B cell (primary cell): ENCODE results near the gene QSOX1. TPM values are rescaled to one million over a fixed set of nuclear protein-coding genes. Genes with fewer than 3 reads are reported as not detected.
A peak's percentile ranks its signal among the peaks of the same experiment; 100 is the strongest.

Source experiments
- ATAC-seq: fragments of 200-7000 bp; cut with Tn5 transposase; one replicate; pipeline ENCODE4 v1.10.0; 2021; ENCODE audit warnings: low read depth, mild to moderate bottlenecking, moderate number of reproducible peaks, moderate library complexity
- CTCF ChIA-PET: fragments of 350-600 bp; sonication (Branson Sonifier 250); formaldehyde crosslinking; loops from one replicate; lab custom pipeline; 2021; ENCODE audit warnings: antibody characterized with exemption, inconsistent platforms; lab: Charles Lee
- POLR2A ChIA-PET: fragments of 350-600 bp; sonication (Branson Sonifier 250); formaldehyde crosslinking; loops from one replicate; lab custom pipeline; 2021; ENCODE audit warnings: antibody characterized with exemption; lab: Charles Lee
- DNase-seq: peaks from one replicate; pipeline ENCODE4 v3.0.0; 2013
- H2AFZ ChIP-seq: 2 replicates; pipeline ENCODE4 v1.6.1; 2012; ENCODE audit warnings: mild to moderate bottlenecking, low read depth, low read length; ENCODE audit not compliant: insufficient read depth, poor library complexity, severe bottlenecking
- H3K27ac ChIP-seq, 2 donors: 1 replicate in 1 of 2; 2 replicates in 1 of 2; pipeline ENCODE4 v1.5.1; 2012 to 2013; ENCODE audit warnings: low read length in 2 of 2, mild to moderate bottlenecking in 2 of 2, moderate library complexity in 1 of 2
- H3K27me3 ChIP-seq, 4 experiments: fragments of 200-600 bp in 1 of 4; sonication (generic) in 1 of 4; replicated peaks in 1 of 4; 1 replicate in 2 of 4; 2 replicates in 2 of 4; pipeline versions ENCODE4 v1.6.1 to v1.7.0; 2013 to 2016; ENCODE audit warnings: low read length in 3 of 4, mild to moderate bottlenecking in 2 of 4, mixed read lengths in 1 of 4, moderate library complexity in 1 of 4; ENCODE audit not compliant: insufficient read depth in 4 of 4, control insufficient read depth in 3 of 4; ENCODE audit errors: control extremely low read depth in 1 of 4
- H3K36me3 ChIP-seq, 2 experiments: replicated peaks in 1 of 2; 1 replicate in 1 of 2; 2 replicates in 1 of 2; pipeline versions ENCODE4 v1.6.1 to v1.7.1; 2013; ENCODE audit warnings: low read length in 1 of 2; ENCODE audit not compliant: insufficient read depth in 2 of 2, control insufficient read depth in 1 of 2; ENCODE audit errors: control extremely low read depth in 1 of 2, extremely low read depth in 1 of 2
- H3K4me1 ChIP-seq, 2 donors: fragments of 200-600 bp in 1 of 2; sonication (generic) in 1 of 2; 1 replicate in 1 of 2; 2 replicates in 1 of 2; pipeline versions ENCODE4 v1.5.1 to v1.6.1; 2013 to 2017; ENCODE audit warnings: low read length in 2 of 2; ENCODE audit not compliant: control insufficient read depth in 2 of 2, insufficient read depth in 2 of 2
- H3K4me2 ChIP-seq: replicated peaks from 2 replicates; pipeline ENCODE3; 2012; ENCODE audit warnings: mild to moderate bottlenecking, low read depth, low read length; ENCODE audit not compliant: poor library complexity, severe bottlenecking
- H3K4me3 ChIP-seq, 5 experiments: fragments of 200-600 bp in 1 of 5; sonication (generic) in 1 of 5; 1 replicate in 3 of 5; 2 replicates in 2 of 5; pipeline versions ENCODE4 v1.5.1 to v1.7.0; 2011 to 2016; ENCODE audit warnings: low read length in 4 of 5, mild to moderate bottlenecking in 4 of 5, low read depth in 2 of 5, control low read depth in 1 of 5, moderate library complexity in 1 of 5; ENCODE audit not compliant: insufficient read depth in 1 of 5; ENCODE audit errors: control extremely low read depth in 1 of 5, extremely low read depth in 1 of 5
- H3K79me2 ChIP-seq: fragments of 200-600 bp; sonication (generic); one replicate; pipeline ENCODE4 v1.6.0; 2016; ENCODE audit warnings: low read length; ENCODE audit not compliant: control insufficient read depth, insufficient read depth
- H3K9ac ChIP-seq: fragments of 200-600 bp; sonication (generic); 2 replicates; pipeline ENCODE4 v1.6.1; 2017; ENCODE audit warnings: mild to moderate bottlenecking, low read length, moderate library complexity
- H3K9me3 ChIP-seq, 3 donors: one replicate each; pipeline versions ENCODE4 v1.6.1 to v1.7.1; 2013; ENCODE audit warnings: low read length in 2 of 3; ENCODE audit not compliant: control insufficient read depth in 2 of 3, insufficient read depth in 1 of 3; ENCODE audit errors: control extremely low read depth in 1 of 3
- H4K20me1 ChIP-seq: 2 replicates; pipeline ENCODE4 v1.6.0; 2012; ENCODE audit warnings: mild to moderate bottlenecking, low read length; ENCODE audit not compliant: insufficient read depth, control insufficient read depth, poor library complexity, severe bottlenecking
- H3K27ac Mint-ChIP-seq: one replicate; pipeline ENCODE4 v1.8.0; 2021; ENCODE audit warnings: mixed read lengths
- H3K27me3 Mint-ChIP-seq: one replicate; pipeline ENCODE4 v1.8.0; 2021; ENCODE audit warnings: mixed read lengths
- H3K4me1 Mint-ChIP-seq: one replicate; pipeline ENCODE4 v1.8.0; 2021; ENCODE audit warnings: mixed read lengths
- H3K4me3 Mint-ChIP-seq: one replicate; pipeline ENCODE4 v1.8.0; 2021; ENCODE audit warnings: mixed read lengths
- H3K9me3 Mint-ChIP-seq: one replicate; pipeline ENCODE4 v1.8.0; 2022; ENCODE audit warnings: mixed read lengths; ENCODE audit not compliant: insufficient read depth
- CTCF ChIP-seq: fragments of 200-600 bp; IDR thresholded peaks from one replicate; pipeline ENCODE4 v1.8.0; 2022; ENCODE audit warnings: antibody characterized with exemption, mild to moderate bottlenecking
- EZH2 ChIP-seq: IDR thresholded peaks from 2 replicates; pipeline ENCODE4 v1.6.1; 2012; ENCODE audit warnings: borderline replicate concordance, low read depth, mild to moderate bottlenecking, moderate library complexity, low read length; ENCODE audit not compliant: insufficient read depth, poor library complexity, severe bottlenecking
- WGBS: methylation state at CpG from one replicate; pipeline ENCODE4 v1.1.5; 2013; ENCODE audit warnings: missing lambda C conversion rate; ENCODE audit not compliant: insufficient coverage; 5-methylcytosine and 5-hydroxymethylcytosine counted together
- intact Hi-C: fragments of 100-400 bp; cut with micrococcal nuclease; formaldehyde crosslinking; loops from one replicate; pipeline ENCODE4 v1.10.0; 2022
- polyA plus RNA-seq: library from polyadenylated mRNA; depleted of rRNA; stranded (reverse); fragments of >200 nt; gene quantifications from 2 replicates; pipeline ENCODE4 v1.2.3, GENCODE V29; 2012
- total RNA-seq, 2 donors: library from RNA; stranded (reverse); fragments of 120-200 nt in 1 of 2; gene quantifications; 1 replicate in 1 of 2; 2 replicates in 1 of 2; pipeline versions ENCODE4 v1.2.3 to v1.2.4, GENCODE V29; 2013 to 2022

Gene QSOX1
- total and polyA plus RNA-seq, 2 donors (not counting 1 experiment from before 2014, with no cell fraction given), result 11.4 to 20.6 TPM

DNA sequence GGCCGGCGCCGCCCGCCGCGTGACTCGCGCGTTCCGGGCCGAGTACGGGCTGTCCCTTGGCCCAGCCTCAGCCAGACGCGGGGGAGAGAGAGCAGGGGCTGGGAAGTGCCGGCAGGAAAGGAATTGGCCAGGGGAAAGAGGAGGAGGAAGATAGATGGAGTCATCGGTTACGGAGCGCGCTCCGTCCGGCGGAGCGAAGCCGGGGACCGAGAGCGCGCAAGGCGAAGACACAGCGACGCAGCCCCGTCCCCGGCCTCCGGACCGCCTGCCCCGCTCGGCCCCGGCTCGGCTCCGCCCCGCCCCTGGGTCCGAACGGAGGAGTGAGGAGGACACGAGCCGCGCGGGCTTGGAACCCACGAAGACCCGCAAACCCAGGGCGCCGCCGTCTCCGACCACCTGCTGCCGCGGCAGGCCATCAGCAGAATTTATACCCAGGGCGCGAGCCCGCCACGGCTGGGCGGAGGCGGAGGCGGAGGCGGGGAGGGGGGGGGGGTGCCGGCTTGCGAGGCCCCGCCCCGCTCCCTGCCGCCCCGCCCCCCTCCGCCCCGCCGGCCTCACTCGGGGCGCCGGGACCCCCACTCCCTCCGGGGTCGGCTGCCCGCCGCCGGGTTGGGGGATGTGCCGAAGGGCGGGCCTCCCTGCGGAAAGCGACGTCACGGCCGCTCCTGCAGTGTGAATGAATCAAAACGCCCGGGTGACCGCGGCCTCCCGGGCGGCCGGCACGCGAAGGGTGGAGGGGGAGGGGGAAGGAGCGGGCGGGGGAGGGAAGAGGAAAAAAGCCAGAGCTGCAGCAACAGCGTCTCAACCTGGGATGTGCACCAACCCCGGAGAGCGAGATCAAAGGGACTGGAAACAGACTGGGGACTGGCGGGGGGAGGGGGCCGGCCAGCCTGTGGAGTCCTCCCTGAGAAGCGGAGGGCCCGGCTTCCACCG, 75.1 kb downstream of the QSOX1 start, which contains the start of gene LHX4:
TSS of gene LHX4 (plus strand) at position 782 of the 933 bp plus-strand sequence. CDS start 266 bp downstream, outside the sequence.
- TF ChIP-seq EZH2 (peak; percentile 56), CTCF (no peak)
- H3K79me2 ChIP-seq, result no peaks in the 10 kb centered on the region
- peak within 1 kb of the TSS; percentile 80 for H3K4me3 Mint-ChIP-seq
- H3K27me3 ChIP-seq, result peaks cover 0 to 83% (median 58%) of the 10 kb centered on the region in 4 experiments
- H3K4me2 ChIP-seq, result peak within 1 kb of the TSS; percentile 98
- ChIA-PET CTCF (no interaction called here), POLR2A (no interaction called here)
- ATAC-seq (peak; percentile 61), DNase-seq (peak; percentile 61)
- H3K27me3 Mint-ChIP-seq, result peaks cover 60% of the 10 kb centered on the region
- H3K4me1 ChIP-seq, result peaks cover 47 to 55% of the 10 kb centered on the region in 2 donors
- no peak within 1 kb of the TSS for H3K27ac ChIP-seq
- intact Hi-C loops, result no loop called here
- H3K4me3 ChIP-seq, result peak within 1 kb of the TSS; percentile 2 to 58 (median 54)
- H3K9me3 ChIP-seq, result peaks cover 0 to 49% (median 0%) of the 10 kb centered on the region in 3 donors
- no peaks in the 10 kb centered on the region for H4K20me1 ChIP-seq
- peak within 1 kb of the TSS; percentile 68 for H3K9ac ChIP-seq
- H3K36me3 ChIP-seq, result no peaks in the 10 kb centered on the region
- under 1% methylated on average over 71 of the region's 105 CpGs for WGBS
- H3K27ac Mint-ChIP-seq, result no peak within 1 kb of the TSS
- H3K4me1 Mint-ChIP-seq, result peaks cover 29% of the 10 kb centered on the region
- no peaks in the 10 kb centered on the region for H3K9me3 Mint-ChIP-seq
- peak within 1 kb of the TSS; percentile 72 for H2AFZ ChIP-seq

GRCh38 chr1:180230416-180230790, 75.7 kb downstream of the QSOX1 start:
- 1% methylated on average over 28 of the region's 28 CpGs for WGBS
- Histone ChIP-seq H3K4me3 (peak overlapping the region in 4 of 5 experiments; percentile 32 to 58 (median 54)), H2AFZ (peak overlapping the region; percentile 72), H3K9me3 (peaks cover 0 to 56% (median 0%) of the 10 kb centered on the region in 3 donors), H4K20me1 (no peaks in the 10 kb centered on the region), H3K27me3 (peaks cover 0 to 83% (median 59%) of the 10 kb centered on the region in 4 experiments), H3K27ac (no peak overlapping the region), H3K79me2 (no peaks in the 10 kb centered on the region), H3K36me3 (no peaks in the 10 kb centered on the region), H3K4me2 (peak overlapping the region; percentile 98), H3K9ac (peak overlapping the region; percentile 68), H3K4me1 (peaks cover 54 to 61% of the 10 kb centered on the region in 2 donors)
- peaks cover 58% of the 10 kb centered on the region for H3K27me3 Mint-ChIP-seq
- no peaks in the 10 kb centered on the region for H3K9me3 Mint-ChIP-seq
- POLR2A ChIA-PET, result no interaction called here
- H3K4me3 Mint-ChIP-seq, result peak overlapping the region; percentile 80
- intact Hi-C loops, result no loop called here
- peaks cover 32% of the 10 kb centered on the region for H3K4me1 Mint-ChIP-seq
- ATAC-seq (no peak), DNase-seq (peak; percentile 47)
- H3K27ac Mint-ChIP-seq, result no peak overlapping the region
- TF ChIP-seq CTCF (no peak), EZH2 (no peak)
- CTCF ChIA-PET, result interaction anchor here (0.5 kb wide), 1 partner anchor 18 kb away, joined by 3 read pairs; no protein-coding TSS in a partner anchor
